ENCODE measurements around the gene CACNA1G. TPM values are rescaled to one million over a fixed set of nuclear protein-coding genes. Genes with fewer than 3 reads are reported as not detected.

Gene CACNA1G
- total and polyA plus RNA-seq, 4 donors: under 0.01 to 0.14 (median 0.01) TPM; not detected in 1

DNA sequence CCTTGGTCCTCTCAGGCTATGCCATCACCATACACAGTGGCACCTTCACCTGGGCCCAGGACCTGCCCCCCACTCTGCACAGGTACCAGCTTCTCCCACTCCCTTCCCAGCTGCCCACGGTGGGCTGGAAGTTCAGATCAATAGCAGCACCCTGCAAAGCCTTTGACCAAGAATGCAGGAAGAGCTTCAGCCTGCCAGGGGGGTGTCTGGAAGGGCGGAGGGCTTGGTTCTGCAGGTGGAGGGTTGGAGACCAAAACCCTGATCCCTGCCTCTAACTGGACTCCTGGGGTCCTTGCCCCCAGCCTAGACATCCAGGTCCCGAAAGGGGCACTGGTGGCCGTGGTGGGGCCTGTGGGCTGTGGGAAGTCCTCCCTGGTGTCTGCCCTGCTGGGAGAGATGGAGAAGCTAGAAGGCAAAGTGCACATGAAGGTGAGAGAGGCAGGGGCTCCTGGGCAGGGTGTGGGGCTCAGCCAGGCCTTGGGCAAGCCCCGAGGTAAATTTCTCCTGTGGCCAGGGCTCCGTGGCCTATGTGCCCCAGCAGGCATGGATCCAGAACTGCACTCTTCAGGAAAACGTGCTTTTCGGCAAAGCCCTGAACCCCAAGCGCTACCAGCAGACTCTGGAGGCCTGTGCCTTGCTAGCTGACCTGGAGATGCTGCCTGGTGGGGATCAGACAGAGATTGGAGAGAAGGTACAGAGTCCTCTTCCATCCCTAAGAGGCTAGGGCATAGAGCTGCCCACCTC, 108.5 kb downstream of the CACNA1G start (continued):
- TF ChIP-seq, protein P1, sequence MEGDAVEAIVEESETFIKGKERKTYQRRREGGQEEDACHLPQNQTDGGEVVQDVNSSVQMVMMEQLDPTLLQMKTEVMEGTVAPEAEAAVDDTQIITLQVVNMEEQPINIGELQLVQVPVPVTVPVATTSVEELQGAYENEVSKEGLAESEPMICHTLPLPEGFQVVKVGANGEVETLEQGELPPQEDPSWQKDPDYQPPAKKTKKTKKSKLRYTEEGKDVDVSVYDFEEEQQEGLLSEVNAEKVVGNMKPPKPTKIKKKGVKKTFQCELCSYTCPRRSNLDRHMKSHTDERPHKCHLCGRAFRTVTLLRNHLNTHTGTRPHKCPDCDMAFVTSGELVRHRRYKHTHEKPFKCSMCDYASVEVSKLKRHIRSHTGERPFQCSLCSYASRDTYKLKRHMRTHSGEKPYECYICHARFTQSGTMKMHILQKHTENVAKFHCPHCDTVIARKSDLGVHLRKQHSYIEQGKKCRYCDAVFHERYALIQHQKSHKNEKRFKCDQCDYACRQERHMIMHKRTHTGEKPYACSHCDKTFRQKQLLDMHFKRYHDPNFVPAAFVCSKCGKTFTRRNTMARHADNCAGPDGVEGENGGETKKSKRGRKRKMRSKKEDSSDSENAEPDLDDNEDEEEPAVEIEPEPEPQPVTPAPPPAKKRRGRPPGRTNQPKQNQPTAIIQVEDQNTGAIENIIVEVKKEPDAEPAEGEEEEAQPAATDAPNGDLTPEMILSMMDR (IDR thresholded peaks at IDR 0.05; ENCODE audit: low read depth, low read length, missing input control): no peak
- no peak for TF ChIP-seq RXRA (IDR thresholded peaks at IDR 0.05)
- TF ChIP-seq, protein P2, sequence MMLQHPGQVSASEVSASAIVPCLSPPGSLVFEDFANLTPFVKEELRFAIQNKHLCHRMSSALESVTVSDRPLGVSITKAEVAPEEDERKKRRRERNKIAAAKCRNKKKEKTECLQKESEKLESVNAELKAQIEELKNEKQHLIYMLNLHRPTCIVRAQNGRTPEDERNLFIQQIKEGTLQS (IDR thresholded peaks at IDR 0.05): no peak
- no peak for TF ChIP-seq HNF4A (conservative IDR thresholded peaks at IDR 0.05)
- no peak for TF ChIP-seq GABPA (IDR thresholded peaks at IDR 0.05 in 1 of 2, conservative IDR thresholded peaks at IDR 0.05 in 1 of 2)

DNA sequence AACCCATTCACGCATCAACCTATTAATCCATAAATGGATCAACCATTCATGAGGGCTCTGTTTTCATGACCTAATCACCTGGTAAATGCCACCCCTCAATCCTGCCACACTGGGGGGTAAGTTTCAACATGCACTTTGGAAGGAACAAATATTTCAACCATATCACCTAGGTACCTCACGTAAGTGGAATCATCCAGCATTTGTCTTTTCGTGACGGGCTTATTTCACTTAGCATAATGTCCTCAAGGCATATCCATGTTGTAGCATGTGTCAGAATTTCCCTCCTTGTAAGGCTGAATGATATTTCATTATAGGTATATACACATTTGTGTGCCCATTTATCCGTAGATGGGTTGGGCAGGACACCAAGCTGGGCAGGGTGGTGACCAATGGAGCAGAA, 111.6 kb downstream of the CACNA1G start:
- H3K9ac ChIP-seq (ENCODE audit: low read depth in 1 of 2, low read length in 2 of 2): no peak overlapping the region
- H3K27me3 ChIP-seq (ENCODE audit: control insufficient read depth in 4 of 4, insufficient read depth in 4 of 4, low read length in 3 of 4): no peaks in the 10 kb centered on the region
- no peak overlapping the region for H3K4me3 ChIP-seq (ENCODE audit: low read depth in 1 of 3, low read length in 3 of 3)
- H3K9me3 ChIP-seq (ENCODE audit: control insufficient read depth in 4 of 4, low read length in 3 of 4): no peaks in the 10 kb centered on the region
- H3K4me1 ChIP-seq (ENCODE audit: control insufficient read depth in 4 of 4, insufficient read depth in 4 of 4, low read length in 3 of 4): peaks cover 16 to 44% (median 33%) of the 10 kb centered on the region in 4 donors
- H3K36me3 ChIP-seq (ENCODE audit: control insufficient read depth in 4 of 4, insufficient read depth in 3 of 4, low read depth in 1 of 4, low read length in 3 of 4): peaks cover 0 to 15% (median 4%) of the 10 kb centered on the region in 4 donors
- peak overlapping the region in 1 of 2 donors; percentile 80 for H3K27ac ChIP-seq (ENCODE audit: low read depth in 1 of 2, low read length in 2 of 2)
- TF ChIP-seq, protein P3, sequence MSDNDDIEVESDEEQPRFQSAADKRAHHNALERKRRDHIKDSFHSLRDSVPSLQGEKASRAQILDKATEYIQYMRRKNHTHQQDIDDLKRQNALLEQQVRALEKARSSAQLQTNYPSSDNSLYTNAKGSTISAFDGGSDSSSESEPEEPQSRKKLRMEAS (IDR thresholded peaks at IDR 0.05): no peak
- no peak for TF ChIP-seq REST (IDR thresholded peaks at IDR 0.05)
- TF ChIP-seq GABPA (IDR thresholded peaks at IDR 0.05 in 1 of 2, conservative IDR thresholded peaks at IDR 0.05 in 1 of 2): no peak
- TF ChIP-seq EGR1 (IDR thresholded peaks at IDR 0.05; ENCODE audit: low read depth in 2 of 2): no peak
- TF ChIP-seq FOXA1 (IDR thresholded peaks at IDR 0.05): no peak
- TF ChIP-seq FOXA2 (IDR thresholded peaks at IDR 0.05): no peak
- TF ChIP-seq, protein P1 (IDR thresholded peaks at IDR 0.05; ENCODE audit: low read depth, low read length, missing input control): no peak
- TF ChIP-seq RXRA (IDR thresholded peaks at IDR 0.05): no peak
- TF ChIP-seq ZBTB33 (IDR thresholded peaks at IDR 0.05): no peak
- no peak for TF ChIP-seq TAF1 (conservative IDR thresholded peaks at IDR 0.05)
- WGBS: 93% methylated on average over 5 of the region's 5 CpGs
- no peak for DNase-seq (ENCODE audit: low spot score)

All from liver (tissue), 9 donors.